HFF-Myc (cell line): Measurements from ENCODE around the gene NSUN5.
A peak's percentile ranks its signal among the peaks of the same experiment; 100 is the strongest.
"Not testable (repeated sequence)": the region's sequence is repeated elsewhere in the genome, so short reads cannot be mapped to it uniquely, and the experiment has no call there.

ENCODE experiments used
- DNase-seq: peaks from one replicate; pipeline ENCODE4 v3.0.0-alpha.2; 2011; ENCODE audit warnings: low read depth; ENCODE audit errors: extremely low read depth
- H3K4me3 ChIP-seq: replicated peaks from 2 replicates; pipeline ENCODE4 v1.5.1; 2011; ENCODE audit warnings: low read depth, mild to moderate bottlenecking, control low read depth, low read length
- CTCF ChIP-seq: IDR thresholded peaks from 2 replicates; pipeline ENCODE4 v1.5.1; 2012; ENCODE audit warnings: mild to moderate bottlenecking, low read depth, low read length, control low read depth; ENCODE audit errors: missing control alignments

NSUN5 gene

GRCh38 chr7:73328696-73329095, 20.1 kb upstream of the NSUN5 start:
- no peak for DNase-seq
- no peak for TF ChIP-seq CTCF
- H3K4me3 ChIP-seq = no peak overlapping the region

GRCh38 chr7:73327922-73328321, 19.3 kb upstream of the NSUN5 start, which contains the start of the genes FKBP6 and TRIM50:
Gene FKBP6 (plus strand): TSS chr7:73328161. CDS start chr7:73328429, 268 bp downstream.
Gene TRIM50 (minus strand): TSS chr7:73328082. CDS start chr7:73324787, 3,295 bp downstream.
- not testable (repeated sequence) for DNase-seq, H3K4me3 ChIP-seq

DNA sequence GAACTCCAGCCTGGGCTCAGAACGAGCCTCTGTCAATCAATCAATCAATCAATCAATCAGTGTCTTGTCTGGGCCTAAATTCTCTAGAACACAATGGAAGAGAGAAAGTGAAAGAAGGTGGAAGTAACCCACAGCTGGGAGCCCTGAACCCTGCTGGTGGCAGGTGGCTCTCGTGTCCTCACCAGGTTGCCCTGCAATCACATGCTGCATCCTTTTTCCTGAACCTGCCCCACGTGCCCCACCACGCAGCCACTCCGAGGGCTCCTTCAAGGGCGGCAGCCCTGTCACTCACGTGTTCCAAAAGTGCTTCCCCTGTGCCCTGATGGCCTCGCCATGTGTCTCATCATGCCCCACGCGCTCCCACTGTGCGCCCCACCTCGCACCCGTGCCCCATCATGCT, 18.8 kb upstream of the NSUN5 start:
- DNase-seq, H3K4me3 ChIP-seq: not testable (repeated sequence)

DNA sequence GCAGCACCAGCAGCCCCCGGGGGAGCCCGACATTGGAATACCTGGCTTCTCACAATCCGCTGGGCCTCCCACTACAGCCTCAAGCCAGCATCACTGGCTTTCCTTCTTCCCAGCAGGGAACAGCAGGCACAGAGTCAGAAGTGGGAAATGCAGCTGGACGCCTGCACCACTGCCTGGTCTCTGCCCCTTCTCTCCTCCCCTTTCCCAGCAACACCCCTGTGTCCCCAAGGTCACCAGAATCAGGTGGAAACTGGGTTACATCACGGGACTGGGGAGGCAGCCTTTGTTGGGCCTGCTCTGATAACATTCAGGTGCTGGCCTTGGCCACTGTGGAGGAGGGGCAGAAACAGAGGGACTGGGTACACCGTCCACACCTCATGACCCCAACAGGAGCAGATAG, 16.8 kb upstream of the NSUN5 start:
- not testable (repeated sequence) for DNase-seq, H3K4me3 ChIP-seq

DNA sequence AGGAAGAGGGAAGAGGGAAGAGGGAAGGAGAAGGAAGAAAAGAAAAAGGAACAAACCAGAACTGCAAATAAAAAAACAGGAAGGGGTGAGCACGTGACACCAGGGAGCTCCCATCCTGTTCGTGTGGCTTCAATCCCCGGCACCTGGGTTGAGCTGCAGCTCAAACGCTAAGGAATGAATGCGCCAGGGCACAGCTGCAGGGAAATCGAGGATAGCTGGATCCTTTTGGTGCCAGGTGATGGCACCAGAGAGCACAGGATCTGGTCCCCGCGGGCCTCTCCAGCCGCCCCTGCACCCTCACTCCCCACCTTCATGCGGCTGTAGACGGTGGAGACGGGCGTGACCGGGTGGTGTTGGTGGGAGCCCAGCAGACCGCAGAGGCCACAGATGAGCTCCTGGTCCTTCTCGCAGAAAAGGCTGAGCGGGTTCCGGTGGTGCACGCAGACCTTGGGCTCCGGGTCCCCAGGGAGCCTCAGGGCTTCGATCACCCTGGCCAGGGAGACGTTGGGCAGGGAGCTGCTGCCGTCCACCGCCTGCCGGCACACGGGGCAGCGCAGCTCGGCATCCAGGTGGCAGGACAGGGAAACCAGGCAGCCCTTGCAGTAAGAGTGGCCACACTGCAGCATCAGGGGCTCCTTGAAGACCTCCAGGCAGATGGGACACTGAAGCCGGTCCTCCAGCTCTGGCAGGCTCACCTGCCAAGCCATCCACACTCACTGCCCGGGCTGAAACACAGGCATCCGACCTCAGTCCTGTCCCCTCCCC, 15.6 kb upstream of the NSUN5 start:
- peak; percentile 54 for TF ChIP-seq CTCF
- DNase-seq, H3K4me3 ChIP-seq: not testable (repeated sequence)

- DNase-seq, H3K4me3 ChIP-seq: not testable (repeated sequence)
These were observed 14.9 kb upstream of the NSUN5 start for GRCh38 chr7:73323434-73324080.

DNA sequence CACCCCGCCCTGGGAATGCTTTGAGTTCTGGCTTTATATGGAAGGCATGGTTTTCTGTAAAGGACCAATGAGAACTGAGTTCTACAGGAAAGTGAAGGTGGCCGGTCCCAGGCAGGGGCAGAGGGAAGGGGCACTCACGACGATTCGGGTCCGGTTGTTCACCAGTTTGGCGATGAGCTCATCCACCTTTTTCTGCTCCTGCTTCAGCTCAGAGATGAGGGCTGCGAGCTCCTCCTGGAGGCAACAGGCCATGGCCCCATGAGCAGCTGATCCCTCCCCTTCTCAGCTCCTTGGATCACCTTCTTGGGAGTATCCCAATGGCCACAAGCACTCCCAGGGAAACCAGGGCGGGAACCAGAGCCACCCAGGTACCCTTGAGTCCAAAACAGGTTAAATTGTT, 11.4 kb upstream of the NSUN5 start:
- not testable (repeated sequence) for DNase-seq, H3K4me3 ChIP-seq

- H3K4me3 ChIP-seq, DNase-seq: not testable (repeated sequence)
These were observed 10.9 kb upstream of the NSUN5 start for GRCh38 chr7:73319541-73319940.

DNA sequence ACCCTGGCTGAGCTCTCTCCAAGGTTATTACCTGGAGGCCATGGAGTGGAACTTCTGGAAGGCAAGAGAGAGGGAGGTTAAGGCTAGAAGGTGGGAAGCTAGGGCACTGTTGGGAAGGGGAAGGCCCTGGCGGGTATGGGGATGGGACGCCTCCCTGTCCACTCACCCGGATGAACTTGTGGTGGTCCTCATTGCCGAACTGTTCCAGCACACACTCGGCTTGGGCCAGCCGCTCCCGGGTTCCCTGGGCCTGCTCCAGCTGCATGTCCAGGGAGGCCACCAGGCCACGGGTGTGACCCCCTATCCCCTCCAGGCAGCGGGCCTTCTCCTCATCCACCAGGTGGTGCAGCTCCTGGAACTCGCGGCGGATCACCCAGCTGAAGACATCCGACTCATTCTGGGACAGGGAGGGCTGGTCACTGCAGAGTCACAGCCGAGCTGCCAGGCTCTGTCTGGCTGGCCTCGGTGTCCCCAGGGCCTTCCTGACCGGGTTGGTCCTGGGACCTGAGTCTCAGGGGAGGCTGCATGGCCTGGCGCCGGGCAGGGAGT, 10.1 kb upstream of the NSUN5 start:
- not testable (repeated sequence) for DNase-seq, H3K4me3 ChIP-seq

DNA sequence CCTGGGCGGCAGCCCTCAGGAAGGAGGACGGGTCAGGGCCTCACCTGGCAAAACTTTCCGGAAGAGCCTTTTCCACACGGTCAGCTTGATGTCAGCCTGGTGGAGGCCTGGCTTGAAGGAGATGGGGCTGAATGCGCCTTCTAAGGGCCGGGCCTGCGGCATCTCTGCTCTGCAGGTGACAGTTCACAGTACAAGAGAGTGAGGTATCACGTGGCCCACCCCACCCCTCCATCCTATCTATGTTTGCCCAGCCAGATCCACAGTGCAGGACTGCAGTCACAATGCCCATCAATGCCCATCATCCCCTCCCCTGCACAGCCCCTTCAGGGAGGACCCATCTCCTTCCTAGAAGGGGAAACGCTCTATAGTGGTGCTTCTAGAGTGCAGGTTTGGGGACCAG, 7.9 kb upstream of the NSUN5 start:
- no peak for TF ChIP-seq CTCF
- H3K4me3 ChIP-seq = no peak overlapping the region
- DNase-seq = no peak
